ENCODE measurements around the gene CLEC2L. TPM values are rescaled to one million over a fixed set of nuclear protein-coding genes. Genes with fewer than 3 reads are reported as not detected.

Gene CLEC2L
- polyA plus RNA-seq, 1 of the 3 experiments (the other 2 are of a cell fraction): not detected

DNA sequence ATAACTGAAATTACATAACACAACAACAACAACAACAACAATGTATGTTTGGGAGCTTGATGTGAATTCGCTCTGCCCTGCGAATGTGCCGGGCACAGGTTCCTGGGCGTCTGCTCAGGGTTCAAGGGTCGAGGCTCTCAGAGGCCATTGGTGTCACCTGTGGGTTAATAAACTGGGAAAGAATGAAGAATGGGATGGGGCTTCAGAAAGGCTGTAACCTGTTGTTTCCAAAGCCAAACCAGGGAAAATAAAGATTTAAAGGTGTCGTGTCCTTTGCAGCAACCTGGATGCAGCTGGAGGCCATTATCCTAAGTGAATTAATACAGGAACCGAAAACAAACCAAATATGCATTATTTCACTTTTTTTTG, 22.7 kb upstream of the CLEC2L start:
- Histone ChIP-seq H2AFZ (ENCODE audit: low read depth) (no peak overlapping the region; the same call in 1 of the 2 replicates), H4K20me1 (ENCODE audit: insufficient read depth) (no peaks in the 10 kb centered on the region), H3K9me3 (no peaks in the 10 kb centered on the region), H3F3A (replicated peaks; ENCODE audit: insufficient read depth) (no peaks in the 10 kb centered on the region), H3K4me1 (ENCODE audit: control insufficient read depth in 1 of 2, insufficient read depth in 2 of 2, low read depth in 1 of 2, low read length in 1 of 2) (no peaks in the 10 kb centered on the region), H3K4me3 (ENCODE audit: low read depth in 2 of 2, low read length in 1 of 2) (no peak overlapping the region), H3K4me2 (0 out of 2 replicates have a peak overlapping the region, but pooled peaks have one; percentile 60), H3K79me2 (ENCODE audit: insufficient read depth) (no peaks in the 10 kb centered on the region), H3K36me3 (replicated peaks in 1 of 2; ENCODE audit: control insufficient read depth in 1 of 2, insufficient read depth in 2 of 2, low read length in 1 of 2) (no peaks in the 10 kb centered on the region), H3K27ac (ENCODE audit: low read depth in 2 of 2, low read length in 1 of 2) (no peak overlapping the region), H3K27me3 (ENCODE audit: insufficient read depth) (no peaks in the 10 kb centered on the region), H3K9me2 (no peaks in the 10 kb centered on the region), H3K9ac (no peak overlapping the region)
- TF ChIP-seq SMC3 (IDR thresholded peaks at IDR 0.05; ENCODE audit: low read depth, low read length): no peak
- no peak for TF ChIP-seq MXI1 (IDR thresholded peaks at IDR 0.05; ENCODE audit: low read depth, low read length)
- TF ChIP-seq FOXJ3 (CRISPR knock-in tag; IDR thresholded peaks at IDR 0.05): no peak
- POLR2A ChIA-PET: interaction anchor here (0.6 kb wide), 1 partner anchor 494 kb away, joined by 3 read pairs; no protein-coding TSS in a partner anchor
- DNase-seq: no peak
- CTCF ChIA-PET: interaction anchor here (0.7 to 6.9 kb wide), 25 partner anchors 9 to 1776 kb away, joined by 3 to 88 read pairs (median 9); partner anchors contain the start of genes HIPK2 and KLRG2
- 93% methylated on average over 7 of the region's 7 CpGs for WGBS (ENCODE audit: low lambda C conversion rate)

DNA sequence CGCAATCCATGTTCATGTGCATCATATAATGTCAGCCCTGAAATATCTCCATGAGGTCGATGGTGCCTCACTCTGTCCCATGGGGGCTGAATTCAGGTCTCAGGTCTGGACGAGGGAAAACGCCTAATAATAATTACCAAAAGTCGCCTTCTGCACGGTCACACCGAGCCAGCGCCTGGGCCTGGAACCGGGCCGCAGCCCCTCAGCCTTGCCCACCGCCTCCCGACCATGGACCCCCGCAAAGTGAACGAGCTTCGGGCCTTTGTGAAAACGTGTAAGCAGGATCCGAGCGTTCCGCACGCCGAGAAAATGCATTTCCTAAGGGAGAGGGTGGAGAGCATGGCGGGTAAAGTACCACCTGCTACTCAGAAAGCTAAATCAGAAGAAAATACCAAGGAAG, 21.3 kb upstream of the CLEC2L start:
- Histone ChIP-seq H3K9ac (no peak overlapping the region), H3K4me3 (ENCODE audit: low read depth in 2 of 2, low read length in 1 of 2) (no peak overlapping the region), H3K27me3 (ENCODE audit: insufficient read depth) (no peaks in the 10 kb centered on the region), H3K9me3 (no peaks in the 10 kb centered on the region), H3K9me2 (no peaks in the 10 kb centered on the region), H2AFZ (ENCODE audit: low read depth) (no peak overlapping the region), H3K36me3 (replicated peaks in 1 of 2; ENCODE audit: control insufficient read depth in 1 of 2, insufficient read depth in 2 of 2, low read length in 1 of 2) (no peaks in the 10 kb centered on the region), H3K4me1 (ENCODE audit: control insufficient read depth in 1 of 2, insufficient read depth in 2 of 2, low read depth in 1 of 2, low read length in 1 of 2) (no peaks in the 10 kb centered on the region), H3K27ac (ENCODE audit: low read depth in 2 of 2, low read length in 1 of 2) (no peak overlapping the region), H3F3A (replicated peaks; ENCODE audit: insufficient read depth) (no peaks in the 10 kb centered on the region), H4K20me1 (ENCODE audit: insufficient read depth) (no peaks in the 10 kb centered on the region), H3K79me2 (ENCODE audit: insufficient read depth) (no peaks in the 10 kb centered on the region), H3K4me2 (no peak overlapping the region)
- CTCF ChIA-PET: interaction anchor here (2.8 to 6.9 kb wide), 5 partner anchors 12 to 502 kb away, joined by 14 to 88 read pairs (median 22); no protein-coding TSS in a partner anchor
- TF ChIP-seq, protein P1, sequence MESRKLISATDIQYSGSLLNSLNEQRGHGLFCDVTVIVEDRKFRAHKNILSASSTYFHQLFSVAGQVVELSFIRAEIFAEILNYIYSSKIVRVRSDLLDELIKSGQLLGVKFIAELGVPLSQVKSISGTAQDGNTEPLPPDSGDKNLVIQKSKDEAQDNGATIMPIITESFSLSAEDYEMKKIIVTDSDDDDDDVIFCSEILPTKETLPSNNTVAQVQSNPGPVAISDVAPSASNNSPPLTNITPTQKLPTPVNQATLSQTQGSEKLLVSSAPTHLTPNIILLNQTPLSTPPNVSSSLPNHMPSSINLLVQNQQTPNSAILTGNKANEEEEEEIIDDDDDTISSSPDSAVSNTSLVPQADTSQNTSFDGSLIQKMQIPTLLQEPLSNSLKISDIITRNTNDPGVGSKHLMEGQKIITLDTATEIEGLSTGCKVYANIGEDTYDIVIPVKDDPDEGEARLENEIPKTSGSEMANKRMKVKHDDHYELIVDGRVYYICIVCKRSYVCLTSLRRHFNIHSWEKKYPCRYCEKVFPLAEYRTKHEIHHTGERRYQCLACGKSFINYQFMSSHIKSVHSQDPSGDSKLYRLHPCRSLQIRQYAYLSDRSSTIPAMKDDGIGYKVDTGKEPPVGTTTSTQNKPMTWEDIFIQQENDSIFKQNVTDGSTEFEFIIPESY (IDR thresholded peaks at IDR 0.05; ENCODE audit: borderline replicate concordance, low read depth): no peak
- TF ChIP-seq TAF1 (IDR thresholded peaks at IDR 0.05; ENCODE audit: borderline replicate concordance, low read depth, low read length) (no peak), NRF1 (IDR thresholded peaks at IDR 0.05; ENCODE audit: low read depth, low read length) (no peak), MEF2A (IDR thresholded peaks at IDR 0.05; ENCODE audit: borderline replicate concordance, low read depth) (no peak), GATA2 (CRISPR knock-in tag; IDR thresholded peaks at IDR 0.05) (no peak), SMC3 (IDR thresholded peaks at IDR 0.05; ENCODE audit: low read depth, low read length) (no peak), SIN3A (IDR thresholded peaks at IDR 0.05; ENCODE audit: borderline replicate concordance, low read depth, low read length) (no peak), TEAD4 (IDR thresholded peaks at IDR 0.05; ENCODE audit: borderline replicate concordance, insufficient read depth) (no peak), EP300 (IDR thresholded peaks at IDR 0.05; ENCODE audit: borderline replicate concordance in 1 of 2, low read depth in 1 of 2, low read length in 1 of 2) (no peak), FOXJ3 (CRISPR knock-in tag; IDR thresholded peaks at IDR 0.05) (no peak)
- TF ChIP-seq, protein P2, sequence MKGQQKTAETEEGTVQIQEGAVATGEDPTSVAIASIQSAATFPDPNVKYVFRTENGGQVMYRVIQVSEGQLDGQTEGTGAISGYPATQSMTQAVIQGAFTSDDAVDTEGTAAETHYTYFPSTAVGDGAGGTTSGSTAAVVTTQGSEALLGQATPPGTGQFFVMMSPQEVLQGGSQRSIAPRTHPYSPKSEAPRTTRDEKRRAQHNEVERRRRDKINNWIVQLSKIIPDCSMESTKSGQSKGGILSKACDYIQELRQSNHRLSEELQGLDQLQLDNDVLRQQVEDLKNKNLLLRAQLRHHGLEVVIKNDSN (IDR thresholded peaks at IDR 0.05; ENCODE audit: borderline replicate concordance, low read depth): no peak
- TF ChIP-seq, protein P3, sequence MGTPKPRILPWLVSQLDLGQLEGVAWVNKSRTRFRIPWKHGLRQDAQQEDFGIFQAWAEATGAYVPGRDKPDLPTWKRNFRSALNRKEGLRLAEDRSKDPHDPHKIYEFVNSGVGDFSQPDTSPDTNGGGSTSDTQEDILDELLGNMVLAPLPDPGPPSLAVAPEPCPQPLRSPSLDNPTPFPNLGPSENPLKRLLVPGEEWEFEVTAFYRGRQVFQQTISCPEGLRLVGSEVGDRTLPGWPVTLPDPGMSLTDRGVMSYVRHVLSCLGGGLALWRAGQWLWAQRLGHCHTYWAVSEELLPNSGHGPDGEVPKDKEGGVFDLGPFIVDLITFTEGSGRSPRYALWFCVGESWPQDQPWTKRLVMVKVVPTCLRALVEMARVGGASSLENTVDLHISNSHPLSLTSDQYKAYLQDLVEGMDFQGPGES (IDR thresholded peaks at IDR 0.05; ENCODE audit: low read depth, low read length): no peak
- TF ChIP-seq, protein P4, sequence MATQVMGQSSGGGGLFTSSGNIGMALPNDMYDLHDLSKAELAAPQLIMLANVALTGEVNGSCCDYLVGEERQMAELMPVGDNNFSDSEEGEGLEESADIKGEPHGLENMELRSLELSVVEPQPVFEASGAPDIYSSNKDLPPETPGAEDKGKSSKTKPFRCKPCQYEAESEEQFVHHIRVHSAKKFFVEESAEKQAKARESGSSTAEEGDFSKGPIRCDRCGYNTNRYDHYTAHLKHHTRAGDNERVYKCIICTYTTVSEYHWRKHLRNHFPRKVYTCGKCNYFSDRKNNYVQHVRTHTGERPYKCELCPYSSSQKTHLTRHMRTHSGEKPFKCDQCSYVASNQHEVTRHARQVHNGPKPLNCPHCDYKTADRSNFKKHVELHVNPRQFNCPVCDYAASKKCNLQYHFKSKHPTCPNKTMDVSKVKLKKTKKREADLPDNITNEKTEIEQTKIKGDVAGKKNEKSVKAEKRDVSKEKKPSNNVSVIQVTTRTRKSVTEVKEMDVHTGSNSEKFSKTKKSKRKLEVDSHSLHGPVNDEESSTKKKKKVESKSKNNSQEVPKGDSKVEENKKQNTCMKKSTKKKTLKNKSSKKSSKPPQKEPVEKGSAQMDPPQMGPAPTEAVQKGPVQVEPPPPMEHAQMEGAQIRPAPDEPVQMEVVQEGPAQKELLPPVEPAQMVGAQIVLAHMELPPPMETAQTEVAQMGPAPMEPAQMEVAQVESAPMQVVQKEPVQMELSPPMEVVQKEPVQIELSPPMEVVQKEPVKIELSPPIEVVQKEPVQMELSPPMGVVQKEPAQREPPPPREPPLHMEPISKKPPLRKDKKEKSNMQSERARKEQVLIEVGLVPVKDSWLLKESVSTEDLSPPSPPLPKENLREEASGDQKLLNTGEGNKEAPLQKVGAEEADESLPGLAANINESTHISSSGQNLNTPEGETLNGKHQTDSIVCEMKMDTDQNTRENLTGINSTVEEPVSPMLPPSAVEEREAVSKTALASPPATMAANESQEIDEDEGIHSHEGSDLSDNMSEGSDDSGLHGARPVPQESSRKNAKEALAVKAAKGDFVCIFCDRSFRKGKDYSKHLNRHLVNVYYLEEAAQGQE (IDR thresholded peaks at IDR 0.05; ENCODE audit: low read depth, low read length): no peak
- TF ChIP-seq, protein P5, sequence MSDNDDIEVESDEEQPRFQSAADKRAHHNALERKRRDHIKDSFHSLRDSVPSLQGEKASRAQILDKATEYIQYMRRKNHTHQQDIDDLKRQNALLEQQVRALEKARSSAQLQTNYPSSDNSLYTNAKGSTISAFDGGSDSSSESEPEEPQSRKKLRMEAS (IDR thresholded peaks at IDR 0.05; ENCODE audit: low read depth): no peak
- no peak for DNase-seq
- 92% methylated on average over 22 of the region's 22 CpGs for WGBS (ENCODE audit: low lambda C conversion rate)
- POLR2A ChIA-PET: no interaction called here
